G401 (cell line): ENCODE results near the gene SNRK. TPM values are rescaled to one million over a fixed set of nuclear protein-coding genes. Genes with fewer than 3 reads are reported as not detected.

Experiments used
- DNase-seq: peaks from one replicate; pipeline ENCODE4 v3.0.0-alpha.2; 2015; ENCODE audit warnings: low spot score
- in situ Hi-C: cut with HindIII; loops from 2 replicates; pipeline ENCODE4 v1.10.0; 2016; ENCODE audit warnings: low sequenced_read_pairs, mixed read lengths
- total RNA-seq: library from RNA; depleted of rRNA; stranded (reverse); fragments of >200 nt; shearing (Covaris generic); gene quantifications from 2 replicates; pipeline ENCODE4 v1.2.3, GENCODE V29; 2014

Gene SNRK
- total RNA-seq, 1 experiment from 2014 or later = 11.2 TPM

DNA sequence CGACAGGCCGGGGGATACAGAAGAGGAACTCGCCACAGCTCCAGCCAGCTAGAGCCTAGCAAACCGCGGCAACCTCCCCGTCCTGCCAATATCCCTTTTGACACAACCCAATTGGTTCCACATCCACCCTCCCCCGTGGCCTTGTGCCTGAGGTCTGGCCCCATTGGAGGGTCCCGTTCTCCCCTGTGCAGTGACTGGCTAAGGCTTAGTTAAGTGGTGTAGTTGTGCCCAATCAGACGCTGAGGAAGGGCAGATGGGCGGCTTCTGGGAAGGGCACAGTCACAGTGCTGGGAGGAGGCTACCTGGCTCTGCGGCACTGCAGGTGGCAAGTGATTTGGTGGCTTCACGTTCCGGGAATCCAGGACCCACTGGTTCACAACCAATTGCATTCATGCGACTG lies 78.6 kb downstream of the SNRK start:
- peak; percentile 50 for DNase-seq
- in situ Hi-C loops = no loop called here

DNA sequence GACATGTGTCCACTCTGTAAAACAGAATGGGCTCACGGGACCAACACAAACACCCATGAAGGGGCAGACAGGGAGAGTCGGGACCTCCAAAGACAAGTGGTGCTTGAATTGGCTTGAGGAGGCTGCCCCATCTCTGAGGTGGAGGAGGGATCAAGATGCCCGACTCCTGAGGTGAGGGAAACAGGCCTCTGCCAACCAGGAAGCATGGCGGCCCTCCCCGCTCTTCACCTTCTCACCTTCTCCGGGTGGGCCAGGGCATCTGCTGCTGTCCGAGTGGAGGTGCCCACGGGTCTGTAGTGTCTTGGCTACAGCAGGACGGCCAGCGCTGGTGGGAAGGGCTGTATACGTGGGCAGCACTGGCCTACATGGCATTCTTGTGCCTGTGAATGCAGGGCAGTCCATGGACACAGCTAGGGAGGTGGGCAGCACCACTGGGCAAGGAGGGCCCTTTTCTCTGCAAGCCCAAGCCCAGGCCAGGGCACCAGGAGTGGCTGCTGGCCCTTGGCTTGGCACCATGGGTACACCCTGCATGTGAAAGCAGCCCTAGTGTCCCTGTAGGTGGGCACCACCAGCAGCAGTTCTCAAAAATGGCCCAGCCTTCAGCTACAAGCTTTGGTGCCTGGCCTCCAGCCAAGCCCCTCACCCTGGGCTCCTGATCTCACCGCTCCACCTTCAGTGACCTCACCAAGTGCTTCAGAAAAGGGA lies 79.4 kb downstream of the SNRK start:
- in situ Hi-C loops = no loop called here
- DNase-seq = no peak

DNA sequence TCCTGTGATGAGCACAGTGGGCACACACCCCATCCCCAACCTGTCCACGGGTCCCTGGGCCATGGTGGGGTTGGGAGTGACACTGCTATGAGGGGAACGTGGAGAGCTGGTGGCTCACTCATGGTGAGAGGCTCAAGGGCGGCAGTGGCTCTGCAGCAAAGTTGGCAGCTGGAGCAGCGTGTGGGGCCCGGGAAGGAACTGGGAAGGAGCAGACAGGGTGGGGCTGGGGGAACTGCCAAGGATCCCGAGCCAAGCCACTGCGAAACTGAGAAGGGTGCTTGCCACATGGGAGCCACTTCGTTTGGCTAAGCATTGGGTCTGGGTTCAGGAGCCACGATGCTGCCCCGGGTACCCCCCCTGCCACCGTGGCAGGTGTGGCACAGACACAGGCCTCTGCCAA lies 80.1 kb downstream of the SNRK start:
- DNase-seq = no peak
- in situ Hi-C loops = no loop called here

DNA sequence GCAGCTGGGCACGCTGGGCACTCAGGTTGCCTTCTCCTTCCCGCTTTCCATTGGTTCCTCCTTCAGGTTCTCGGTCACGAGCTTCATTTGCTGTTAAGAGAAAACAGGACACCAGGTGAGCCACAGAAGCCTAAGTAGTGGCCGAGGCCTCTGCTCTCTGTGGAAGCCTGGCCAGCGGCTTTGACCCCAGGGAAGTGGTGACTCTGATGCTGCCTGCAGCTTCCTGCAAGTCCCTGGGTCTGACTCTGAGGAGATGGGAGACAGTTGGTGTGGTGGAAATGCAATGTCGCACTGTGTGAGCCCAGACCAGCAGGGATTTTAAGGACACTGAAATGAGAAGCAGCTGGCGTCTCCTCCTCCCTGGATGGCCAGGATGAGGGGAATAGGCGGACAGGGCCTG lies 80.5 kb downstream of the SNRK start:
- peak; percentile 38 for DNase-seq
- in situ Hi-C loops = no loop called here

DNA sequence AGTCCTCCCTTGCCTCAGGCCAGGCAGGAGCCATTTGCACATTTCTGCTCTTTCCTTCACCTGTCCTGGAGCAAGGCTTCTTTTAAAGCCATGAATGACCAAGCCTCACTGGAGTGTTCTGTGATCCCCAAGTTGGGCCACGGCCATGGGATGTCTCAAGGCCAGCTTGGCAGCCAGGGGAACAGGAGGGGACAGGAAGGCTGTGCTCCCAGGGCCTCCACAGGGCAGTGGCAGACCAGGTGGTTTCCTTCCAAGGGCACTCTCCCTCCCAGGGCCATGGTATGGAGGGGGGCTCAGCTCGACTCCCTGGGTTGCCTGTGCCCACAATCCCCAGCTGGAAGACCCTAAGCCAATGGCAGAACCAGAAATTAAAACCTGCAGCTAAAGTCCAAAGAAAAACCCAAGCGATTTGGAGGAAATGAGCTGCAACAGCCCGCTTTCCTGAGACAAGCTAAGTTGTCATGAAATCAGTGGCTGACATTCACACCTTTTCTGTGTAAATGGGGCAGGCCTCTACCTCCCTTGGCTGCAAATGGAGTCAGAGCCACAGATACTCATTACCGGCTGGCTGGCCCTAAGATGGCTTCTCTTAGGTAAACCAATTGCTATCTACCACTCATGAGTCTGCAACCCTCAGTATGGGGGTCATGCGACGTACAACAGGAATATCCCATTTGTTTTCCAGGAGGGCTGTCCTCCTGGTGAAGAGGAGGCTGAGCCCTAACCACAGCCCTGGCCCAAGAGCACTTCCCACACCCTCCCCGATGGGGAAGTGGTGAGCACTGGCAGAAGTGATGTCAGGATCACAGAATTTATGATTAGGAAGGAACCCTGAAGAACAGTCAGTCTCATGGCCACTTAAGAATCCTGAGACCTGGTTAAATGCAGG lies 83.3 kb downstream of the SNRK start:
- in situ Hi-C loops = no loop called here
- peak; percentile 32 for DNase-seq

DNA sequence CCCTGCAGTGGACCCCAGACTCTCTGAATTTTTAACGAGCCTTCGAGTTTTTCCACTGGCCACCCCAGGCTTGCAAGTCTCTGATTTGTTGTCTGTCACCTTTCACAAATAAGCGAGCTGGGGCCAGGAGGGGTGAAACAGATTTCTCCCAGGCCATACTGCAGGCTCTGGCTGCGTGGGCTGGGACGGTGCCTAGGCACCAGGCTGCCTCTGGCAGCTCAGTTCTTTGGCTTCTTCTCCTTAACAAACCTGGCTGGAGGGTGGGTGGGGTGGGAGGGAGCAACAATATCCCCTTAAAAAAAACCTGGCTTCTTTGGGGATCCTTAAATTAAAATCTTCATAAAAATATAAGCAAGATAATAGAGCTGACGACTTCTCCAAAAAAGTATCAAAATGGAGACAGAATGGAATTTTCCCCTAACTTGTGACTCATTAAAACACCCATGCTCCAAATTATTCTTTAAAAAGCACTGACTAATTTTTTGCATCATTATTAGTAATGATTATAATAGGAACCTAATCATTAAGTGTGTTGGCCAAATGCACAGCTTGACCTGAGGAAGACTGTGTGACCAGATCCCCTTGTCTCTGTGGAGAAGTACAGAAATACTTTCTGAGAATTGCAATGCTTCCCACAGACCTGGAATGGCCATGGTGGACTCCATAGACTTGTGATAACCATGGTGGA lies 84.1 kb downstream of the SNRK start:
- in situ Hi-C loops = no loop called here

DNA sequence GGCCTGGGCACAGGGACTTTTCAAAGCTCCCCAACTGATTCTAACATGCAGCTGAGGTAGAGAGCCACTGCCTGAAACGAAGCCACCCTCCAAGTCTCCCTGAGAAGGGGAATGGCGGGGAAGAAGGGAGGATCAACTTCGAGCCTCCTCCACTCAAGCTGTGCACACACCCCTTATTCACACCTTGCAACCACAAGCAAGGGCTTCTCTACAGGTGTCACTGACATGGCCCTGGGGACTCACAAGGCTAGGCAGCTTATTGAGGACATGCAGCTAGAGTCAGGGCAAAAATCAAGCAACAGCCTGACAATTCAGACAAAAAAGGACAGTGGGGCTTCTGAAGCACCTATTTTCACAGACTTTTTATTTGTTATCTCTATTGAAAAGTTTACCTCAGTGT lies 85.2 kb downstream of the SNRK start:
- DNase-seq = no peak
- in situ Hi-C loops = no loop called here

More for the DNA sequence above, 84.1 kb downstream of the SNRK start:
- no peak for DNase-seq

DNA sequence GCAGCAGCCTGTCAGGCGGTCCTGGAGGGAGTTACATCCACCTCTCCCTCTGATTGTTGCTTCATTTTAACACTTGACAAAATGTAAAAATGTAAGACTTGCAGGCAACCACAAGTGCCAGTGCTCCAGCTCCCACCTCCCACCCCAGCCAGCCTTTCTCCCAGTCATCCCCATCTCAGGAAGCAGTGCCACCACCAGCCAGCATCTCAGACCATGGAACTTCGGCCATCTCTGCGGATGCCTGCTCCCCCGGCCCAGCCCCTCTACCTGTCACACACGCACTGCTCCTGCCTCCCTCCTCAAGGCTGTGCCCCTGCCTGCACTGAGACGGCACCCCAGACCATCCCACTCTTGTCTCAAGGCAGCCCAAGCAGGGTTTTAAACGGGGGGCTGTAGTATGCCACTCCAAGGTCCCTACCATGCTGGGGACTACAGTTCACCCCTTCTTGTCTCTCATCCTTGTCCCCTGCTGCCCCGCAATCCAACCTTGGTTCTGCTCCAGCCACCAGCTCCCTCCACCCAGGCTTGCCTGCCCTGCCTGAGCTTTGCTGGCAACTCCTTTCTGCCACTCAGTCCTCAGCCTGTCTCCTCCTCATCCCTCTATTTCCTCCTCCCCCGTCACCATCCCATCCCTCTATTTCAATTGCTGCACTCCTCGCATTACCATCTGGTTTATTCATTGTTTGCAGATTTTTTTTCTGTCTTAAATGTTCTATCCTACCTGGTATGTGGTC lies 85.8 kb downstream of the SNRK start:
- in situ Hi-C loops = no loop called here
- DNase-seq = no peak

DNA sequence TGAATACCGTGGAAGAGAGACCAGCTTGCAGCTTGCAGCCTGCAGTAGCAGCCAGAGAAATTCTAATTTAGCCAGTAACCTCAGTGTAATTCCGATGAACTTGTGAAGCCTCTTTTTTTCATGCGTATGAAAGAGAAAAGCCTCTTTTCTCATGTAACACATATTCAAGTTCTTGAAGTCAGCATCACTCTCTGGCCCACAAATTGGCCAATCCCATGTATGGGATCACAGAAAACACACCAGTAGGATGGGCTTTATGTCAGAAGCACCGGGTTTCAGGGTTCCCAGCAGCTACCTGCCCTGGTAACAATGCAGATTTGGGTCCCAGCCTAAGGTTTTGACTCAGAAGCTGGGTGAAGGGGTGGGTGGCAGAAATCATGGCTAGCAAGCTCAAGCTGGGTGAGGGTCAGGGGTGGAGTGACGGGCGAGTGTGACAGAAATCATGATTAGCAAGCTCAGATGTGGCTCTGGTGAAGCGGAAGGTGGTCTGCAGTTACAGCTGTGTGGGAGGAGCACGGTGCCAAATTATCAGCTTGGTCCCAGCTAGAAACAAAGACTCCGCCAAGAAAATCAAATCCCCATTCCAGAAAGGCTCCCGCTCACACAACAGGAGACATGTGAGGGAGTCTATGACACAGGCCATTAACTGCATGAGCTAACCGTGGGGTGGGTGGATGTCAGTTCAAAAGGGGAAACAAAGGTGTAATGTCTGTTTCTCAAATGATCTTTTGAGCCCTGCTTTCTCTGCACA lies 86.6 kb downstream of the SNRK start:
- in situ Hi-C loops = no loop called here
- DNase-seq = no peak

DNA sequence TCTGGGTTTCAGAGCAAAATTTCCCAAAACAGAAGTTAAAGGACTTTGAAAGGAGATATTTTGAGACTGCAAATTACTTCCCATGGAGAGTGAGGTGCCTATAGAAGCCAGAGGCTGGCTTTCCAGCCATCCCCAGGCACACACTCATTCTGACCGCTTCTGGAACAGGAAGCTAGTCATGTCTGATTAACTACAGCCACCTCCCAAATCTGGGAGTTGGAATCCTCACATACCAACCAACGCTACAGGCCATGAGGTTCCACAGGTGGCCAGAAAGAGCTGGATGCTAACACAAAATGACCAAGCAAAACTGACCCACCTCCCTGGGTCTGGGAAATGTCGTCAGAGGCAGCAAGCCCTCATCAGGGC lies 87.2 kb downstream of the SNRK start:
- in situ Hi-C loops = no loop called here

DNA sequence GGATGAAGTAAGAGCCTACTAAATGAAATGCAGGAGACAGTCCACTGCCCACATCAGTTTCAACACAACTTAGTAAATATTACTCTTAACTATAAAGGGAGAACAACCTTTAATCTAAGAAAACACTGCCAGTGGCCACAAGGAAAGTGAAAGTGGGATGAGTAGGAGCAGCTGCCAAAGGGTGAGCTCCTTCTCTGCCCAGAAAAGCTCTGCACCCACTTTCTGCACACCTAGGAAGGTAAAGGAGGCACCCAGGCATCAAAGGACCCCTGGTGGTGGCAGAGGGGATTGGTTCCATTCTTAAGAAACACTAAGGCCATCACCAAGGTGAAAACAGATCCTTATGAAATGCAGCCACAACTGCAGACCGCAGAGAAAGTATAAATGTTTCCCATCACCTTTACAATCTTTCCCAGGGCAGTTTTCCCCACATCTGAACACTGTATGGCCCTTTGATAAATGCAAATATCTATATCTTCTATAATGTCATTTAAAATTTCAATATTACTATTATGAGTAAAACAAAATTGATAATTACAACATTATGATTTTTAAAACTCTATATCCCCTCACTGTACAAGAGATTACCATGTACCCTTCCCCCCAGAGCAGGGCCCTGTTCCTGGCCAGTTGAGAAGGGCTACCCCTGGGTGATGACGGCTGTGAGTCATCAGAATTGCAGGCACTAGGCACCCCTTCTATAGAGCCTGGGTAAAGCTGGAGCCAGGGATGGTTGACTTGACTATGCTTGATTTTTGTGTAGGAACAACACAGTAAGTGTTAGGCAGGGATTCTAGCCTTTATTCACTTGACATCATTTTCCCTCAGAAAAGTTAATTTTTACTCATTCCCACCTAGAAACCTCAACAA lies 92.0 kb downstream of the SNRK start:
- in situ Hi-C loops = no loop called here
- peak; percentile 40 for DNase-seq

More for the DNA sequence above, 87.2 kb downstream of the SNRK start:
- DNase-seq = no peak

DNA sequence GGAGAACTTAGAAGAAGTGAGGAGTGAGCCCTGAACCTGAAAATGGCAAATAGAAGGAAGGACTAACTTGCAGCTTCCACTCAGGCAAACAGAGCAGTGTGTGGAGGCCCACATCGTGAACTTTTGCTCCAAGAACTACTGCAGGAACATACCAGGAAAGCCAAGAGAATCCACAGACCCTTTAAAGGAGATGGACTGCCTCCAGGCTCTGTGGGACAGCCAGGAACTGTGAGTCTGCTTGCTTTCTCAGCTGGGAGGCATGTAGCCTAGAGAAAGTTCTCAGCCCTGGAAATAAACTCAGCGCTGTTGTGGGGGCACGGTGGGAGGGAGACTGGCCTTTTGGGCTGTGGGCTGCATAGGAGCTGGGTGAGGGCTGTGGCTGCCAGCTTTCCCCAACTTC lies 93.0 kb downstream of the SNRK start:
- in situ Hi-C loops = no loop called here
- no peak for DNase-seq

DNA sequence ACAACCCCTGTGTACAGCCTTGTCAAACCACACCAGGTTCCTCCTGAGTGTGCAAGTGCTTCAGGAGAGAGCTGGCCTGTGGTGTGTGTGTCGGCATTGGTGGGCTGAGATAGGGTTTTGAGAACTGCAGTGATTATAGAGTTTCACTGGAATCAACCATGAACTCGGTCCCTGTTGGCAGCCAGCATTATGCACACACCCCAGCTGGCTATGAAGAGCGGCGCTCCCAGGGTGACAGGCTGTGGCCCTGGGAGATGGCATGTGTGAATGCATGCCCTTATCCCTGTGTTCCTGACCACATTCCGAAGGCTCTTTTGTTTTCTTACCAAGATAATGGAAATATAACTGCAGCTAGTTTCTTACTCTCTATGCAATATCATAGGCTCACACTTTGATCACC lies 101.8 kb downstream of the SNRK start:
- no peak for DNase-seq
- in situ Hi-C loops = no loop called here

DNA sequence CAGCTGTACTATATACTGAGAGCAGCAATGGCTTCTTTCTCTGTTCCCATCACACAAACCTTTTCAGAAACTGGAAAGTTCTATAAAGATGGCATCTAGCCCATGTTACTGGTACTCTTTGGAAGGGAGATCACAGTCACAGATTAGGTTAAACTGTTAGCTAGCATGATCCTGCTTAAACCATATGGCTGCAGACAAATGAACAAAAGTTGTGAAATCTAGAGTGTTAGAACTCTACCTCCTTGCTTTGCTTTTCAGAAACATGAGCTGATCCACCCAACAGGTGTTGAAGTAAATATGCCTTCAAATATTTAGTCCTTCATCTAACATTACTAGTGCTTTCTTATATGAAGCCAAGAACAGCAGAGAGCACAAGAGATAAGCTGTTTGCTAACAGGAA lies 102.6 kb downstream of the SNRK start:
- in situ Hi-C loops = no loop called here
- DNase-seq = no peak

DNA sequence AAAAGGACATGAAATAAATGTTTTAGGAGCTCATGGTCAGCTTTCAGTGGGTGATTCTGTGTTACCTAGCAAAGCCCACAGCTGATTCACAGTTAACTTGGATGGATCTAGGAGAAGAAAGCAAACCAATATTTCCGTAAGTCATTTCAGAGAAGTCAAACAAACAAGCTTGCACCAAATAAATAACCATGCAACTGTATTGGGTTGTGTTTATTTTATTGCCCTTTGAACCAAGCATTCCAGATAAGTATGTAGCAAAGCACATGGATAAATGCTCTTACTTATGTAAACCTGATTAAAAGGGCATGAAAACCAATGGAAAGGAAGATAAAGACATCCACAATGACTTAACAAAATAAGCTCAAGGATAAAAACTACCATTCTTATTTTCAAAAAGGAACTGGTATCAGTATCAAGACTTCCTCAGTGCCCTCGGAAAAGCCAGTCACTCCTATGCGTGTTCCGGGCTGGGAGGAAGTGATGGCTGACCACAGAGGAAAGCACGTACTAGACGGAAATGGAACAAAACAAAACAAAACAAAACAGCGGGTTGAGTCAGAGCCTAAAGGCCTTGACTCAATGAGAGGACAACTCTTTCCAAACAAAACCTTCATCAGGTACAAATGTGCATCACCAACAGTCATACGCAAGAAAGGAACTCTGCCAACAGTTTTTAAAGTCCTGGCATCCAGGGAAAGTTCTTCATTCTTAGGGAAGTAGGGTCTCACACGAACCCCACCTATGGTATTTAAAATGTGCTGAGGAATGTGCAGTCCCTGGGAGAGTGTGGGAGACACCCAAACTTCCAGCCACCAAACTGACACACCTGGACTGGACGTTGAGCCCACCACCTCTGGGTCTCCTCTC lies 103.3 kb downstream of the SNRK start:
- no peak for DNase-seq
- in situ Hi-C loops = no loop called here

DNA sequence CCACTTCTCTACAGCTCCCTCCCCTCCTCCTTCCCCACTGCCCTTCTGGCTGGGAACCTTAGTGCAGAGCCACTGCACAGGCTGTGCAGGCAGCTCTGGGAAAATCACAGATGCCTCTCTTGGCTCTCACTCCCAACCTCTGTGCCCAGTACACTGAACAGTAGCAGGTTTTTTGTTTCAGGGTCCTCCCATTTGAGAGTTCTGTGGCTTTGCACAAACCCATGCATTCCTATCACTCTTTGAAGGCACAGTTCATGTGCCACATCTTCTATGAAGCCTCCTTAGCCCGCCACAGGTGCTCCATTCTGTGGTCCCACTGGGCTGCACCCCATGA lies 103.9 kb downstream of the SNRK start:
- in situ Hi-C loops = no loop called here
- no peak for DNase-seq

DNA sequence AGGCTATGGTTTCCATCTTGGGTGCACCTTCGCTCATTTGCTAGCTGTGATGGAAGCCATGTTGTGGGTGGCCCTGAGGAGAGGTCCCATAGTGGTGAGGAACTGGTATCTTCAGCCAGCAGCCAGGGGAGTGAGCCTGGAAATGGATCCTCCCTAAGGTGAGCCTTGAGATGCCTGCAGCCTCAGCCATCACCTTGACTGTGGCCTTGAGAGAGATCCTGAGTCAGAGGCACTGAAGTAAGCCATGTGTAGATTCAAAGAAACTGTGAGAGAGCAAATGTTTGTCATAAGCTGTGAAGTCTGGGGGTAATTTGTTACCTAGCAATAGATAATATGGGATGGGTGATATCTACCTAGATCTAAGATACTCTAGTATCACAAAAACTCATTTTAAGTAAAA lies 105.3 kb downstream of the SNRK start:
- in situ Hi-C loops = no loop called here

More for the DNA sequence above, 105.3 kb downstream of the SNRK start:
- no peak for DNase-seq
